HCT116 (cell line): Measurements from ENCODE around the gene CASP8. TPM values are rescaled to one million over a fixed set of nuclear protein-coding genes. Genes with fewer than 3 reads are reported as not detected.
A peak's percentile ranks its signal among the peaks of the same experiment; 100 is the strongest.

ENCODE experiments used
- ATAC-seq: fragments of 200-7000 bp; cut with Tn5 transposase; 2 replicates; pipeline ENCODE4 v1.9.1; 2020; ENCODE audit warnings: mild to moderate bottlenecking, moderate library complexity
- BruUV-seq: library from RNA; stranded (reverse); fragments of 400-500 nt; replicated peaks from 2 replicates; lab custom pipeline; 2021; lab: Mats Ljungman, UMichigan
- CTCF ChIA-PET: fragments of 300-600 bp; sonication (Branson Sonifier 250); formaldehyde crosslinking; loops from one replicate; lab custom pipeline; 2021; ENCODE audit warnings: antibody characterized with exemption; lab: Charles Lee
- POLR2A ChIA-PET: fragments of 300-600, 350-600 bp; sonication (Branson Sonifier 250); formaldehyde crosslinking; loops from one replicate; lab custom pipeline; 2021; ENCODE audit warnings: antibody characterized with exemption; lab: Charles Lee
- RAD21 ChIA-PET, 2 experiments: fragments of 300-600 bp; sonication (Branson Sonifier 250); formaldehyde crosslinking; loops; one replicate each; lab custom pipeline; 2023; ENCODE audit warnings: low total read pairs in 2 of 2; ENCODE audit not compliant: uncharacterized antibody in 2 of 2, unreplicated experiment in 2 of 2, low non-redundant PET in 1 of 2; lab: Charles Lee
- DNase-seq: peaks from one replicate; pipeline ENCODE4 v3.0.0-alpha.2; 2010; ENCODE audit warnings: low read depth, low spot score
- H2AFZ ChIP-seq: fragments of 200-600 bp; shearing (Covaris generic), sonication (generic); 2 replicates; pipeline ENCODE4 v1.6.1; 2017; ENCODE audit warnings: low read depth, mixed run types, mixed read lengths, antibody characterized with exemption, low read length; ENCODE audit not compliant: poor library complexity, severe bottlenecking
- H3K27ac ChIP-seq: 2 replicates; pipeline ENCODE4 v1.5.1; 2012; ENCODE audit warnings: low read depth, low read length
- H3K27me3 ChIP-seq: fragments of 200-600 bp; sonication (generic); 2 replicates; pipeline ENCODE4 v1.6.1; 2016; ENCODE audit warnings: mixed run types, low read length, mixed read lengths; ENCODE audit not compliant: insufficient read depth
- H3K36me3 ChIP-seq, 2 experiments: fragments of 200-500 bp in 1 of 2; fragments of 200-600 bp in 1 of 2; sonication (Bioruptor generic) in 1 of 2; sonication (generic) in 1 of 2; 2 replicates each; pipeline versions ENCODE4 v1.5.1 to v1.6.1; 2014 to 2016; ENCODE audit warnings: low read length in 2 of 2, inconsistent platforms in 1 of 2, mixed read lengths in 1 of 2, mixed run types in 1 of 2; ENCODE audit not compliant: insufficient read depth in 2 of 2, control insufficient read depth in 1 of 2
- H3K4me1 ChIP-seq, 2 experiments: fragments of 200-600 bp in 1 of 2; sonication (generic) in 1 of 2; 2 replicates each; pipeline versions ENCODE4 v1.5.1 to v1.6.1; 2012 to 2017; ENCODE audit warnings: low read length in 2 of 2, inconsistent platforms in 1 of 2, mild to moderate bottlenecking in 1 of 2, mixed read lengths in 1 of 2, mixed run types in 1 of 2, moderate library complexity in 1 of 2; ENCODE audit not compliant: insufficient read depth in 2 of 2, control insufficient read depth in 1 of 2
- H3K4me2 ChIP-seq: fragments of 200-600 bp; sonication (generic); 2 replicates; pipeline ENCODE4 v1.6.1; 2017; ENCODE audit warnings: mixed run types, low read length, mixed read lengths
- H3K4me3 ChIP-seq, 2 experiments: fragments of 200-600 bp in 1 of 2; sonication (generic) in 1 of 2; replicated peaks in 1 of 2; 2 replicates each; pipeline ENCODE4 v1.5.1; 2011 to 2016; ENCODE audit warnings: low read length in 2 of 2, control low read depth in 1 of 2, low read depth in 1 of 2, mild to moderate bottlenecking in 1 of 2, mixed read lengths in 1 of 2, mixed run types in 1 of 2
- H3K79me2 ChIP-seq: fragments of 200-600 bp; sonication (generic); 2 replicates; pipeline ENCODE4 v1.6.1; 2017; ENCODE audit warnings: mild to moderate bottlenecking, mixed run types, low read length, moderate library complexity, mixed read lengths; ENCODE audit not compliant: insufficient read depth
- H3K9ac ChIP-seq: fragments of 200-600 bp; sonication (generic); 2 replicates; pipeline ENCODE4 v1.6.1; 2016; ENCODE audit warnings: low read length, mixed read lengths
- H3K9me2 ChIP-seq: fragments of 200-600 bp; sonication (generic), shearing (Covaris generic); 2 replicates; pipeline ENCODE4 v1.6.1; 2017; ENCODE audit warnings: mixed run types, mild to moderate bottlenecking, moderate library complexity; ENCODE audit not compliant: insufficient read depth
- H3K9me3 ChIP-seq, 2 experiments: fragments of 200-500 bp in 1 of 2; fragments of 200-600 bp in 1 of 2; sonication (Bioruptor generic) in 1 of 2; sonication (generic) in 1 of 2; 2 replicates each; pipeline ENCODE4 v1.6.1; 2014 to 2017; ENCODE audit warnings: low read length in 2 of 2, mixed read lengths in 2 of 2, inconsistent platforms in 1 of 2, low read depth in 1 of 2, mild to moderate bottlenecking in 1 of 2, mixed run types in 1 of 2, moderate library complexity in 1 of 2; ENCODE audit not compliant: control insufficient read depth in 1 of 2, insufficient read depth in 1 of 2
- H4K20me1 ChIP-seq: fragments of 200-600 bp; sonication (generic), shearing (Covaris generic); 2 replicates; pipeline ENCODE4 v1.6.1; 2017; ENCODE audit warnings: mixed run types, mild to moderate bottlenecking, moderate library complexity; ENCODE audit not compliant: insufficient read depth
- EGR1 ChIP-seq: IDR thresholded peaks from 2 replicates; pipeline ENCODE4 v1.6.1; 2012; ENCODE audit warnings: low read depth
- EZH2phosphoT487 ChIP-seq: fragments of 200-600 bp; IDR thresholded peaks from 2 replicates; pipeline ENCODE4 v1.6.1; 2018; ENCODE audit warnings: antibody characterized with exemption, borderline replicate concordance
- POLR2AphosphoS5 ChIP-seq: IDR thresholded peaks from 2 replicates; pipeline ENCODE4 v1.6.1; 2011; ENCODE audit warnings: mild to moderate bottlenecking, low read depth, low read length, moderate library complexity
- RAD21 ChIP-seq: IDR thresholded peaks from 2 replicates; pipeline ENCODE4 v1.6.1; 2012; ENCODE audit warnings: low read depth, mild to moderate bottlenecking
- SP1 ChIP-seq: IDR thresholded peaks from 2 replicates; pipeline ENCODE4 v1.6.1; 2012; ENCODE audit warnings: low read depth
- SRF ChIP-seq: IDR thresholded peaks from 2 replicates; pipeline ENCODE4 v1.6.1; 2012; ENCODE audit warnings: low read depth
- ZFX ChIP-seq: fragments of 450-650 bp; IDR thresholded peaks from 2 replicates; pipeline ENCODE4 v1.6.1; 2017
- ZNF274 ChIP-seq: fragments of 200-500 bp; sonication (Bioruptor generic); IDR thresholded peaks from 2 replicates; pipeline ENCODE4 v1.6.1; 2014; ENCODE audit warnings: mild to moderate bottlenecking, low read depth, low read length, inconsistent platforms
- intact Hi-C: fragments of 100-400 bp; cut with micrococcal nuclease; formaldehyde crosslinking; loops from 2 replicates; pipeline ENCODE4 v1.10.0; 2022
- total RNA-seq: library from RNA; stranded (reverse); gene quantifications from one replicate; pipeline ENCODE4 v1.2.1, GENCODE V29; 2021; ENCODE audit not compliant: unreplicated experiment
- TF ChIP-seq, protein P1 (sequence below), 3 experiments: fragments of 200-600 bp in 1 of 3; sonication (generic) in 1 of 3; IDR thresholded peaks in 2 of 3; conservative IDR thresholded peaks in 1 of 3; 2 replicates each; pipeline ENCODE4 v1.5.1; 2012 to 2017; ENCODE audit warnings: low read depth in 2 of 3, low read length in 2 of 3, antibody characterized with exemption in 1 of 3, borderline replicate concordance in 1 of 3, control low read depth in 1 of 3, mild to moderate bottlenecking in 1 of 3, mixed read lengths in 1 of 3, mixed run types in 1 of 3, moderate library complexity in 1 of 3; ENCODE audit not compliant: insufficient read depth in 1 of 3
- TF ChIP-seq, protein P2 (sequence below): IDR thresholded peaks from 2 replicates; pipeline ENCODE4 v1.6.1; 2012
- TF ChIP-seq, protein P3 (sequence below): IDR thresholded peaks from 2 replicates; pipeline ENCODE4 v1.6.1; 2012

The CASP8 gene
- total RNA-seq, 1 experiment from 2014 or later = 29.6 TPM

DNA sequence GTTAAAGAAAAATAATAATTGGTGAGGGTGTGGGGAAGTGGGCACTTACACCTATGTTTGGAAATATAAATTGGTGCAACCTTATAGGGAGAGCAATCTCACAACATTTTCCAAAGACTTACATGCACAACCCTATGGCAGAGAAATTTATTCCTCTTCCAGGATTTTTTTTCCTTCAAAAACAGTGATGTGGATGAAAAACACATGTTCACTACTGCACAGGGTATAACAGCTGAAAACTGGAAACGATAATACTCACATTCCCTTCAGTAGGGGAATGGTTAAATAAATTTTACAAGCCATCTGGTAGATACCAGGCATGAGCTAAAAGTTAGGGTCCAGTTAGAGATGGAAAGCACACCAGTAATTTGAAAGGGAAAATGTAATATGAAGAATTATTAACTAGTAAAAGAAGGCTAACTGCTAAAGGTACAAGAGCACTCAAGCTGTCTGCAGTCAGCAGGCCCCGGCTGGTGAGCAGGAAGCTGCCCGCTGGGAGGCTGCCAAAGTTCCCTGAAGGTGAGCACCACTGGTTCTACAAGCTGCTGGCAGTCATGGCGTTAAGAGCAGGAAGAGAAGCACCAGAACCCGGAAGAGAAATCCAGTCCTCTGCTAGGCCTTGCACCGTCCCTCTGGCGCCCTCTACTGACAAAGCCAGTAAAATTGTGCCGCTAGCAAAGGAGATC lies 28.4 kb upstream of the CASP8 start (continued):
- TF ChIP-seq, protein P1, sequence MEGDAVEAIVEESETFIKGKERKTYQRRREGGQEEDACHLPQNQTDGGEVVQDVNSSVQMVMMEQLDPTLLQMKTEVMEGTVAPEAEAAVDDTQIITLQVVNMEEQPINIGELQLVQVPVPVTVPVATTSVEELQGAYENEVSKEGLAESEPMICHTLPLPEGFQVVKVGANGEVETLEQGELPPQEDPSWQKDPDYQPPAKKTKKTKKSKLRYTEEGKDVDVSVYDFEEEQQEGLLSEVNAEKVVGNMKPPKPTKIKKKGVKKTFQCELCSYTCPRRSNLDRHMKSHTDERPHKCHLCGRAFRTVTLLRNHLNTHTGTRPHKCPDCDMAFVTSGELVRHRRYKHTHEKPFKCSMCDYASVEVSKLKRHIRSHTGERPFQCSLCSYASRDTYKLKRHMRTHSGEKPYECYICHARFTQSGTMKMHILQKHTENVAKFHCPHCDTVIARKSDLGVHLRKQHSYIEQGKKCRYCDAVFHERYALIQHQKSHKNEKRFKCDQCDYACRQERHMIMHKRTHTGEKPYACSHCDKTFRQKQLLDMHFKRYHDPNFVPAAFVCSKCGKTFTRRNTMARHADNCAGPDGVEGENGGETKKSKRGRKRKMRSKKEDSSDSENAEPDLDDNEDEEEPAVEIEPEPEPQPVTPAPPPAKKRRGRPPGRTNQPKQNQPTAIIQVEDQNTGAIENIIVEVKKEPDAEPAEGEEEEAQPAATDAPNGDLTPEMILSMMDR (IDR thresholded peaks at IDR 0.05 in 2 of 3, conservative IDR thresholded peaks at IDR 0.05 in 1 of 3; ENCODE audit: borderline replicate concordance in 1 of 3, insufficient read depth in 1 of 3, low read depth in 2 of 3, low read length in 2 of 3) = peak; percentile 91 to 94 (median 91)
- TF ChIP-seq EZH2phosphoT487 (no peak), SRF (0 out of 2 replicates have a peak, but pooled peaks have one; percentile 21), ZFX (no peak)
- TF ChIP-seq, protein P2, sequence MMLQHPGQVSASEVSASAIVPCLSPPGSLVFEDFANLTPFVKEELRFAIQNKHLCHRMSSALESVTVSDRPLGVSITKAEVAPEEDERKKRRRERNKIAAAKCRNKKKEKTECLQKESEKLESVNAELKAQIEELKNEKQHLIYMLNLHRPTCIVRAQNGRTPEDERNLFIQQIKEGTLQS = no peak

DNA sequence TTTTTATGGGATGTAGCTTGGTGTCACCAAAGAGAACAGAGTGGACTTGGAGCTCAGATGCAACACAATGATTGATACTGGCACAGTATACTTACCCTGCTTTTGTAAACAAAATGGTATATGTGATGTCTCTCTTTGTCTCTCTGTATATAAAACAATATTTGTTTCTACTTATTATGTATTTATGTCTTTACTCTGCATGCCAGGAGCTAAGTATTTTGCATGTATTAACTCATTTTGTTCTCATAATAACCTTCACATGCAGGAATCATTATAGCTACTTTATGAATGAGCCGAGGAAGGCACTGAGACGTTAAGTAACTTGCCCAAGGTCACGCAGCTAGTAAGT lies 27.9 kb upstream of the CASP8 start:
- no peak for DNase-seq
- H4K20me1 ChIP-seq = no peaks in the 10 kb centered on the region
- H3K27ac ChIP-seq = peak overlapping the region; percentile 74; the same call in 1 of the 2 replicates
- POLR2A ChIA-PET = interaction anchor here (0.8 to 2.0 kb wide), 6 partner anchors 22 to 548 kb away, joined by 3 to 13 read pairs (median 7); partner anchors contain the start of genes ALS2, CASP10, CFLAR and NIF3L1
- no peaks in the 10 kb centered on the region for H3K9me2 ChIP-seq
- TF ChIP-seq ZNF274 (no peak), POLR2AphosphoS5 (no peak), SP1 (0 out of 2 replicates have a peak, but pooled peaks have one; percentile 1), EGR1 (0 out of 2 replicates have a peak, but pooled peaks have one; percentile 6), RAD21 (no peak)
- TF ChIP-seq, protein P2 = no peak
- TF ChIP-seq, protein P3, sequence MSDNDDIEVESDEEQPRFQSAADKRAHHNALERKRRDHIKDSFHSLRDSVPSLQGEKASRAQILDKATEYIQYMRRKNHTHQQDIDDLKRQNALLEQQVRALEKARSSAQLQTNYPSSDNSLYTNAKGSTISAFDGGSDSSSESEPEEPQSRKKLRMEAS = no peak
- H3K9ac ChIP-seq = peak overlapping the region; percentile 72; the same call in 1 of the 2 replicates
- H3K4me3 ChIP-seq = peak overlapping the region; percentile 74 to 83
- no TSS peak for BruUV-seq
- no peak for ATAC-seq
- peak overlapping the region; percentile 49 for H2AFZ ChIP-seq
- H3K4me1 ChIP-seq = peaks cover 15 to 22% of the 10 kb centered on the region in 2 experiments
- intact Hi-C loops = loop anchor here (1.0 to 10.0 kb wide), 7 partner anchors 50 to 410 kb away; partner anchors contain the start of genes CASP10, HYCC2, STRADB and TMEM237
- H3K79me2 ChIP-seq = peaks cover 33% of the 10 kb centered on the region
- RAD21 ChIA-PET = interaction anchor here (1.1 to 1.4 kb wide), 8 partner anchors 49 to 343 kb away, joined by 3 to 8 read pairs (median 4); partner anchors contain the start of genes CASP10 (in 1 of the 2) and NIF3L1 (in 1 of the 2)
- CTCF ChIA-PET = interaction anchor here (0.6 to 2.6 kb wide), 37 partner anchors 10 to 750 kb away, joined by 3 to 59 read pairs (median 5); partner anchors contain the start of genes ALS2, CASP10, FLACC1 and NIF3L1
- H3K36me3 ChIP-seq = peaks cover 0 to 3% of the 10 kb centered on the region in 2 experiments; a peak in 2 of 4 replicates
- no peaks in the 10 kb centered on the region for H3K9me3 ChIP-seq
- H3K4me2 ChIP-seq = peak overlapping the region; percentile 84
- H3K27me3 ChIP-seq = no peaks in the 10 kb centered on the region
